ENCODE results near the gene UBE2E2. TPM values are rescaled to one million over a fixed set of nuclear protein-coding genes. Genes with fewer than 3 reads are reported as not detected.

Gene UBE2E2
- total RNA-seq, 1 donor from 2014 or later: 55.8 TPM

- peaks cover 4% of the 10 kb centered on the region for H3K27me3 Mint-ChIP-seq
- H3K36me3 Mint-ChIP-seq: no peaks in the 10 kb centered on the region
- H3K9me3 Mint-ChIP-seq: no peaks in the 10 kb centered on the region
- peak overlapping the region; percentile 91 for H3K27ac Mint-ChIP-seq
- H3K4me1 Mint-ChIP-seq (ENCODE audit: unreplicated experiment): peaks cover 18% of the 10 kb centered on the region
- no peak for DNase-seq (ENCODE audit: extremely low spot score, unreplicated experiment)
- TF ChIP-seq CTCF (conservative IDR thresholded peaks at IDR 0.05): no peak
- peak overlapping the region; percentile 1 for H3K4me3 Mint-ChIP-seq
These were observed 41.1 kb upstream of the UBE2E2 start for GRCh38 chr3:23161896-23162570.

GRCh38 chr3:23162934-23163333, 40.2 kb upstream of the UBE2E2 start:
- H3K4me1 Mint-ChIP-seq (ENCODE audit: unreplicated experiment): peaks cover 15% of the 10 kb centered on the region
- DNase-seq (ENCODE audit: extremely low spot score, unreplicated experiment): no peak
- H3K36me3 Mint-ChIP-seq: no peaks in the 10 kb centered on the region
- no peak for TF ChIP-seq CTCF (conservative IDR thresholded peaks at IDR 0.05)
- peaks cover 4% of the 10 kb centered on the region for H3K27me3 Mint-ChIP-seq
- H3K4me3 Mint-ChIP-seq: peak overlapping the region; percentile 1
- H3K9me3 Mint-ChIP-seq: no peaks in the 10 kb centered on the region
- H3K27ac Mint-ChIP-seq: peak overlapping the region; percentile 91

GRCh38 chr3:23164746-23165145, 38.4 kb upstream of the UBE2E2 start:
- no peak for TF ChIP-seq CTCF (conservative IDR thresholded peaks at IDR 0.05)
- no peaks in the 10 kb centered on the region for H3K27me3 Mint-ChIP-seq
- H3K36me3 Mint-ChIP-seq: no peaks in the 10 kb centered on the region
- H3K27ac Mint-ChIP-seq: no peak overlapping the region
- H3K4me3 Mint-ChIP-seq: no peak overlapping the region
- DNase-seq (ENCODE audit: extremely low spot score, unreplicated experiment): no peak
- peaks cover 2% of the 10 kb centered on the region for H3K9me3 Mint-ChIP-seq
- peaks cover 4% of the 10 kb centered on the region for H3K4me1 Mint-ChIP-seq (ENCODE audit: unreplicated experiment)

- Mint-ChIP-seq H3K36me3 (peaks cover 3% of the 10 kb centered on the region), H3K27me3 (no peaks in the 10 kb centered on the region), H3K27ac (no peak overlapping the region), H3K4me1 (ENCODE audit: unreplicated experiment) (no peaks in the 10 kb centered on the region), H3K4me3 (no peak overlapping the region), H3K9me3 (peaks cover 8% of the 10 kb centered on the region)
- DNase-seq (ENCODE audit: extremely low spot score, unreplicated experiment): no peak
- TF ChIP-seq CTCF (conservative IDR thresholded peaks at IDR 0.05): no peak
These were observed 37.6 kb upstream of the UBE2E2 start for GRCh38 chr3:23165571-23165970.

- Mint-ChIP-seq H3K4me3 (no peak overlapping the region), H3K27me3 (no peaks in the 10 kb centered on the region), H3K9me3 (peaks cover 8% of the 10 kb centered on the region), H3K36me3 (peaks cover 3% of the 10 kb centered on the region), H3K27ac (no peak overlapping the region), H3K4me1 (ENCODE audit: unreplicated experiment) (no peaks in the 10 kb centered on the region)
- DNase-seq (ENCODE audit: extremely low spot score, unreplicated experiment): no peak
- TF ChIP-seq CTCF (conservative IDR thresholded peaks at IDR 0.05): no peak
These were observed 36.9 kb upstream of the UBE2E2 start for GRCh38 chr3:23166276-23166675.
